HG03039 (cell line): ENCODE measurements around the gene ZRANB1.

ENCODE experiments used
- ATAC-seq: cut with Tn5 transposase; IDR thresholded peaks from one replicate; pipeline ENCODE4 v1.9.1; 2021; ENCODE audit warnings: mild to moderate bottlenecking, moderate library complexity; ENCODE audit not compliant: unreplicated experiment

ZRANB1 gene

DNA sequence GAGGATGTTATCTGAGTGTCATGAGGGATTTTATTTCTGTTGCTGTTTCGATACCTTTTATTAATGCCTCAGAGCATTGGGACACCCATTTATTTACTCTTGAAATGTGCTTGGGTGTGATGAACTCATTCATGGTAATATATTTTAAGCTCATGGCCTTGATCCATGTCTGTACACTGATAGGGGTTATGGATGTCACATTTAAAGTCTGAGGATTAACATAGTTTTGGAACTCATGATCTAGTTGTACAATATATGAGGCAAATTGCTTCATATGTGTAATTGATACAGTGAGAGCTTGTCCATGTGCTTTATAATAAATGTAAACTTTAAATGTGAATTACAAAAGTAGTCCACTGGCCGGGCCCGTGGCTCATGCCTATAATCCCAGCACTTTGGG, 23.0 kb upstream of the ZRANB1 start:
- no peak for ATAC-seq

DNA sequence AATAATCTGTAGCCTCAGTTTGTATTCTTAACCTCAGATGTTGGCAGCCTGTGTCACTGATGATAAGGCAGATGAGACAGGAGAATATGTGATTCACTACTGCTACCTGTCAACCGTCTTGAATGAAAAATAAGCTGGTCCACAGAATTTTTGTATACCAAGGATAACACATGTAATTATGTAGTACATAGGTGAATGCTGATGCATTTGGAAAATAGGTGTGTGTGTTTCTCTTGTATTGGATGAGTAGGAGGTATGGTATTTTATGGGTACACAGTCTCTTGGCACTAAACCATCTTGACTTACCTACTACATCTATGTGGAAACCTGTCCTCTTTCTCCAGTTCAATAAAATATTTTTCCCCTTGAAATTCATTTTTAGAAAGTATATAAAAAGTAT, 20.7 kb upstream of the ZRANB1 start:
- ATAC-seq, result no peak

DNA sequence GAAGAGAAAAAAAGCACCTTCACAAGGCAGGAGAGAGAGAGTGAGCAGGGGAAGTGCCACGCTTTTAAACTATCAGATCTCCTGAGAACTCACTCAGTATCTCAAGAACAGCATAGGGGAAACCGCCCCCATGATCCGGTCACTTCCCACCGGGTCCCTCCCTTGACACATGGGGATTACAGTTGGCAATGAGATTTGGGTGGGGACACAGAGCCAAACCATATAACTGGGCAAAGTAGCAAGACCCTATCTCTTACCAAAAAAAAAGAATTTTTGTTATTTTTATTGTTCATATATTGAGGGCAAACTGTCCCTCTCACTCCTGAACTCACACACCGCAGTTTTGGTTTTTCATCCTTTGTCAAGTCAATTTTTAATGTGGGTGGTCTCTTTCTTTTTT, 18.2 kb upstream of the ZRANB1 start:
- no peak for ATAC-seq

DNA sequence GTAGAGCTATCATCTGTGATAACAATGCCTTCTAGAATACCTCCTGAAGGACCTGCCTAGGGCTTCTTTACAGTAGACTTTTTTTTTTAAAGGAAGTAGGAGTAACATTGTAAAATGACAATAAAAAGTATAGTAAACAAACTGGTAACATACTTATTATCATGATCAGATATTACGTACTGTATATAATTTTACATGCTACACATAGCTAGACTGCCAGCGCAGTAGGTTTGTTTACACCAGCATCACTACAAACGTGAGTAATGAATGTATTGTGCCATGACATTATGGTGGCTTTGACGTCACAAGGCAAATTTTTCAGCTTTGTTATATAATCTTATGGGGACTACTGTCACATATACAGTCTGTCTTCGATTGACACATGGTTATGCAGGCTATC, 15.4 kb upstream of the ZRANB1 start:
- ATAC-seq, result no peak

DNA sequence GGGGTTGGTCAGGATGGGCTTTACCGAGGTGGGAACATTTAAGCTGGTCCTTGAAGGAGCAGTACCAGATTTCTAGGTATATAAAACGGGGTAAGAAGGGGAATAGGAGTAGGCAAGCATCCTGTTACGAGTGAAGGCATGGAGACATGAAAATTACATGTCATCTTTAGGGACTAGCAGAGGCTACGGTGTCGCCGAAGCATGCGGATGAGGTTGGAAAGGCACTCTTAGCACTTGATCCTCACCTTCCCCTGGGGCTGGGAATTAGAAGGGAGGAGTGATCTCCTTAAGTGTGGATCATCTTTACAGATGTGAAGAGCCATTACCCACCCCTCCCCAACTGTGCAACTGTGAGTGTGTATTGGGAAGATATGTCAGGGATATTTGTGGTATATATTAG, 13.8 kb upstream of the ZRANB1 start:
- no peak for ATAC-seq

DNA sequence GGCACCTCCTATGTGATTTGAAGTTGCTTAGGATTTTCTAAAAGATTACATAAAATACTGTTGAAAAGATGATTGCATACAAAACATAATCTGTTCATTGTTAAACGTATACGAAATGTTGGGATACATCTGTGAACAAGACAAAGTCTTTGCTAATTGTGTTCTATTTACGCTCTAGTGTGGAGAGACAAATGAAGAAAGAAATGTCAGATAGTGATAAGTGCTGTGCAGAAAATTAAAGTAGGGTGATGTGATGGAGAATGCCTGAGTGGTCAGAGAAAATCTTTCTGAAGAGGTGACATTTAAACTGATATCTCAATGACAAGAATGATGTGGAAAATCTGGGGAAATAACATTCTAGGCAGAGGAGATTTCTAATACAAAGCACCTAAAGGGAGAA, 13.4 kb upstream of the ZRANB1 start:
- ATAC-seq, result no peak

DNA sequence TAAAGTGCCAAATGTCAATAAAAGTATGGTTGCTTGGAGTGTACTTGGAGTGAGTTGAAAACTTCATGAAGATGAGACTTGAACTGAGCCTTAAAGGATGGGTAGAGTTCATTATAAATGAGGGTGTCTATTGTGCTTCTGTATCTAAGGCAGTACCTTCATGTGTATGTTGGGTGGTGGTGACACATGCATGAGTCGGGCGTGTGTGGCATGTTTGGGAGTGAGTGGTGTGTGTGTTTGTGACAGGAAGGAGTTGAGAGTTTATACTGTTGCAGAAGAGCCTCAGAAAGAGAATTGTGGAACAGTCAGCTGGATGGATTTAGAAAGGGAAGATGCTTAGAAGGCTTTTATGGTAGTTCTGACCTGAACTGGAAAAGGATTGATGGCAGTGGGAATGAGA, 6.0 kb upstream of the ZRANB1 start:
- ATAC-seq, result no peak

DNA sequence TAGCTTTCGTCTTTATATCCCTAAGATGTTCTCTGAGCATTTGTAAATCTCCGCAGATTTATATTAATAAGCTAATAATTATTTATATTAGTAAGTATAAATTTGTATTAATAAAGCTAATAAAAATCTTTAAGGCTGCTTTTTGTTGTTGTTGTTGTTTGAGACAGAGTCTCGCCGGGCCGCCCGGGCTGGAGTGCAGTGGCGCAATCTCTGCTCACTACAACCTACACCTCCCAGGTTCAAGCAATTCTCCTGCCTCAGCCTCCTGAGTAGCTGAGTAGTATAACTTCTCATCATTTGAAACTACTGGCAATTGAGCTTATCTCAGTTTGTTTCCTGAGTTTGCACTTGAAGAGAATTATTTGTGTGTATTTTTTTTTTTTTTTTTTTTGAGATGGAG, 5.1 kb upstream of the ZRANB1 start:
- no peak for ATAC-seq

DNA sequence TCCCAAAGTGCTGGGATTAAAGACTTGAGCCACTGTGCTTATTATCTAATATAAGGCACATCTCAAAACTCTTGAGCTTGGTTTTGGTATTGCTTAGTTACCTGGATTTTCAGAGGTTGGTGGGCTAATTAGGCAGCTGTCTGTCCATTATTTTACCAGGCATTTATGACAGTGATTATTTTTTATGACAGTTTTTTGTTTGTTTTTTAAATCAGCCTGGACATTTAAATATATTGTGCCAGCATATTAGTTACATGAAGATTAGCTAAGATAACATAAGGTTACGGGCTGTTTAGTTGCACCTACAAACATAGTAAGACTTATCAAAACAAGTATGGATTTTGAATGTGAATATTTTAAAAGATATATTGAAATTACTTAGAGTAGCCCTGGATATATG, 2.6 kb upstream of the ZRANB1 start:
- no peak for ATAC-seq

DNA sequence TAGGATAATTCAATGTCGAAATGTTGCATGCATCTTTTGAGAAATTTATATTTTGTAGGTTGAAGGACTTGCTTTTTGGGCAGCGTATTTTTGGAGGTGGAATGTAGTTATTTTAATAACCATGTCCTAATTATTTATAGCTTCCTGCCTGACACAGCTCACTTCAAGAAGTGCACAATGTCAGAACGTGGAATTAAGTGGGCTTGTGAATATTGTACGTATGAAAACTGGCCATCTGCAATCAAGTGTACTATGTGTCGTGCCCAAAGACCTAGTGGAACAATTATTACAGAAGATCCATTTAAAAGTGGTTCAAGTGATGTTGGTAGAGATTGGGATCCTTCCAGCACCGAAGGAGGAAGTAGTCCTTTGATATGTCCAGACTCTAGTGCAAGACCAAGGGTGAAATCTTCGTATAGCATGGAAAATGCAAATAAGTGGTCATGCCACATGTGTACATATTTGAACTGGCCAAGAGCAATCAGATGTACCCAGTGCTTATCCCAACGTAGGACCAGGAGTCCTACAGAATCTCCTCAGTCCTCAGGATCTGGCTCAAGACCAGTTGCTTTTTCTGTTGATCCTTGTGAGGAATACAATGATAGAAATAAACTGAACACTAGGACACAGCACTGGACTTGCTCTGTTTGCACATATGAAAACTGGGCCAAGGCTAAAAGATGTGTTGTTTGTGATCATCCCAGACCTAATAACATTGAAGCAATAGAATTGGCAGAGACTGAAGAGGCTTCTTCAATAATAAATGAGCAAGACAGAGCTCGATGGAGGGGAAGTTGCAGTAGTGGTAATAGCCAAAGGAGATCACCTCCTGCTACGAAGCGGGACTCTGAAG, 620 bp downstream of the ZRANB1 start:
- ATAC-seq, result no peak

DNA sequence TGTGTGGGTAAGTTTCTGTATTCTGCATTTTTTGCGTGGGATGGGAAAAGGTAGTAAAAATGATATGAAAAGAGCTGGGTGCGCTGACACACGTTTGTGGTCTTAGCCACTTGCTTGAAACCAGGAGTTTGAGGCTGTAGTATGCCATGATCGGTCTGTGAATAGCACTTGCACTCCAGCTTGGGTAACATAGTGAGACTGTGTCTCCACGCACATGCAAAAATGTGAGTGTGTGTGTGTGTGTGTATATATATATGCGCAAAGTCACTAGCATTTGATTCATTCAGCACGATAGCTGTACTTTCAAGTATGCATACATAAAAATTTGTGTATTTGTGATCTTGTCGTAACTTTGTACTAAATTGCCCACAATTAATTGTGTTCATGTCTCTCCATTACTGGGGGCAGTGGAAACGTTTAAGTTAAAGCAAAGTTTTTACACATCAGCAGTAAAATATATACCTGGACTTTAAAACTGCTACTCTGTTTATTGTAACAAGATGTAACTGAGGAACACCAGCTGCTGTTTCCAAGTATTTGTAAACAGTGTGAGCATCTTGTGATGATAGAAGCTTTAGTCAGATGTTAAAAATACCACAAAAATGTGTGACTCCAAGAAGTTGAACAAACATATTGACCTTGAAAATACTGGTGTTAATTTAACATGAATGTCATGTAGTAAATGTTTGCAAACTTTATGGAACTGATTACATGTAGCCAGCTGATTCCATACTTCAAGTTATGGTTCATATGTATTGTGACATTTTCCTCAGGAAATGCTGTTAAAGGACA, 1.6 kb downstream of the ZRANB1 start:
- no peak for ATAC-seq

DNA sequence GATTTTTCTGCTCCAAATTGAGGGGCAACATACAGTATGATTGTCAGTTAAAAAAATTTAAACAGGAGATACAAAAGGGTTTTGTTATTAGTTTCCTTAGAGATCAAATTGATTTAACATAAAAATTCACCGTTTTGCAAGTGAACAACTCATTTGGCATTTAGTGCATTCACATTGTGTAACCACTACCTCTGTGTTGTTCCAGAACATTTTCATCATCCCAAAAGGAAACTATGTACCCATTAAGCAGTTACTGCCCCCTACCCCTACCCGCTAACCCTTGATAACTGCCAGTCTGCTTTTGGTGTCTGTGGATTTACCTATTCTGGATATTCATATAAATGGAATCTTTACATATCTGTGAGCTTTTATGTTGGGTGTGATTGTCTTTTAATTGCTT, 3.1 kb downstream of the ZRANB1 start:
- no peak for ATAC-seq

DNA sequence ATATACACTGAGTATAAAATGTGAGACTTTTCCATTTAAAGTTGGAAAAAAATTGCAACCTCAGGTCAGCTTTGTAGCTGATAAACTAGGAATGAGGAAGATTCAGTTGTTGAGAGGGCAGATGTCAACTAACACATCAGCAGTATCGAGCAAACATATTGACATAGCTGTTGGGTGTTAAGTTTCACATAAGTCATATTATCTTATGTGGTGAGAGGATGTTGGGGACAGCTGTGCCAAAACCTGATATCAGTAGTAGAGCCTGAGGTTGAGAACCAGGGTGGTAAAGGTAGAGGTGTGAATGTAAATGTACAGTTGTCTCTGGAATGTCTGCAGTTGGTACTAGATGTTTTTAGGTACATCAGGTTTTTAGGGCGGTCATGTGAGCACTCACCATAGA, 5.0 kb downstream of the ZRANB1 start:
- ATAC-seq, result no peak

DNA sequence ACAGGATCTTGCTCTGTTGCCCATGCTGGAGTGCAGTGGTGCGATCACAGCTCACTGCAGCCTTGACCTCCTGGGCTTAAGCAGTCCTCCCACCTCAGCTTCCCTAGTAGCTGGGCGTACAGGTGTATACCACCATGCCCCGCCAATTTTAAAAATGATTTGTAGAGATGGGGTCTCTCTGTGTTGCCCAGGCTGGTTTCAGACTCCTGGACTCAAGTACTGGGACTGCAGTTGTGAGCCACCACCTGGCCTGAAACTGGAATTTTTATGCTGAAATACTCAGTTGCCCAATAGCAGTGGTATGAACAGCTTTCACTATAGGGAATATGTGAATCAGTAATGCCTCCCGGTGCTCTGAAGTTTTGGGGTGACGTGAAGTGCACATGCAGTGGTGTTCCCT, 7.6 kb downstream of the ZRANB1 start:
- no peak for ATAC-seq

DNA sequence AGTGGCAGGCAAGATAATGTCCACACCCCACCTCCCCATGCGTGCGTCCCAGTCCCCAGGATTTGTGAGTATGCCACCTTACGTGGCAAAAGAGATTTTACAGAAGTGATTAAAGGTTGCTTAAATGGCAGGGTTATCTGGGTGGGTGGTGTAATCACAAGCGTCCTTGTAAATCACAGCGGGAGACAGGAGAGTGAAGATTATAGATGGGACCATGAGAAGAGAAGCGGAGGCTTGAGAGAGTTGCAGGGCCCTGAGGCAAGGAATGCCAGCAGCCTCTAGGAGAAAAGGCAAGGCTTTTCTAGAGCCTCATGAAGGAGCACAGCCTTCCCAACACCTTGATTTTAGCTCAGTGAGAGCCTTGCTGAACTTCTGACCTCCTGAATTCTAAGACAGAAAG, 10.2 kb downstream of the ZRANB1 start:
- no peak for ATAC-seq

DNA sequence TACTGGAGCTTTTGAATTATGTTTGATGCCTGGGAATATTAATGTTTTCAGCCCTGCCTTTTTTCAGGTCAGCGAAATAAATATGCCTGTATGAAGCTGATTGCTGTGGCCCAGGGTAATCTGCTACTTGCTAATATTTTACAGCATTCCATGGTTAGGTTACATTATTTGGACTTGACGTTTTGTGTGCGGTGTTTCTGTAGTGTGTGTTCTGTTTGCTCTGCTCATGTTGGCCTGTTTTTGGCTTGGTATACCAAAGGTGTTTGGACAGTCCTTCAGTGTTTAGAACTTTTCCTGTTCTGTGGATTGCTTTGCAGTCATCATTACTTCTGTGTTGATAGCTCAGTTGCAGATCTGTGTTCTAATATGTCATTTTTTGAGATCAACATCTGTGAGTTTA, 11.5 kb downstream of the ZRANB1 start:
- ATAC-seq, result no peak

DNA sequence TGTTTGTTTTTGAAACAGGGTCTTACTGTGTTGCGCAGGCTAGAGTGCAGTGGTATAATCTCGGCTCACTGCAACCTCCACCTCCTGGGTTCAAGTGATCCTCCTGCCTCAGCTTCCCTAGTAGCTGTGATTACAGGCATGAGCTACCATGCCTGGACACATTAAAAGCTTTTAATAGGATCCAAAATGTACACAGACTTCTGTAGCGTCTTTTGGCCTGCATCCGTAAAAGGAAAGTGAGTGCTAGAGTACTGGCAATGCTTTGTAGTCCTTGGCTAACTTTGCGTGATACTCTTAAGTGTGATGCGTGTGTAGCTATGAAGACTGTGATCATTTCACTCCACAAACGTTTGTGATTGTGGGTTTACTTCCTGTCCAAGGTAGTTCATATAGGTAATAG, 13.3 kb downstream of the ZRANB1 start:
- no peak for ATAC-seq

DNA sequence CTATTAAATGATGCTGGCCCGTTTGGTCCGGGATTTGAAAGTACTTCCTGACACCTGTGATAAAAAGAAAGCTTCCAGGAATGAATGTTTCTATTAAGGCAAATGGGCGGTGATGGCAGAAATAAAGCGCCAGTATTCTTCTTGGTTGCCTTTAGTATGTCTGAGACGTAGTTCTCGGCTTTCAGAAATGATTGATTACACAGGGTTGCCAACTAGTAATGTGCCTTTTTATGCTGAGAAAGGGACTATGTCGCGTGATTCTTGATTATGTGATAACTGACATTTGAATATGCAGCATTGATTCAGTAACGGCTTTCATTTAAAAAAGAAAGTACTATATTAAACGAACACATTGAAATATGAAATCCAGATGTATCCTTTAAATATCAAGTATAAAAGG, 13.9 kb downstream of the ZRANB1 start:
- ATAC-seq, result no peak

DNA sequence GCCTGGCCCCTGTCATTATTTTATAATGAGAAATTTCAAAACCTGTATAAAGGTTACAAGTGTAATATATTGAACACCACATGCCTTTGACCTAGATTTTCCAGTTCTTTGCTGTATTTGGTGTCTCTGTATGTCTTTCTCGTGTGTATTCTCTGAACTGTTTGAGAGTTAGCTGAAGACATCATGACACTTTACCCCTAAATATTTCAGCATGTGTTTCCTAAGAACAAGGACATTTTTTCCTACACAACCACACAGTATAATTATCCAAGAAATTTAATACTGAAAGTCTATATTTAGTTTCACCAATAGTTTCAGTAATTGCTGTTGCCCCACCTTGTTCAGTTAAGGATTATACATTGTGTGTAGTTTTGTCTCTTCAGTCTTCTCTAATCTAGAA, 14.8 kb downstream of the ZRANB1 start:
- no peak for ATAC-seq

DNA sequence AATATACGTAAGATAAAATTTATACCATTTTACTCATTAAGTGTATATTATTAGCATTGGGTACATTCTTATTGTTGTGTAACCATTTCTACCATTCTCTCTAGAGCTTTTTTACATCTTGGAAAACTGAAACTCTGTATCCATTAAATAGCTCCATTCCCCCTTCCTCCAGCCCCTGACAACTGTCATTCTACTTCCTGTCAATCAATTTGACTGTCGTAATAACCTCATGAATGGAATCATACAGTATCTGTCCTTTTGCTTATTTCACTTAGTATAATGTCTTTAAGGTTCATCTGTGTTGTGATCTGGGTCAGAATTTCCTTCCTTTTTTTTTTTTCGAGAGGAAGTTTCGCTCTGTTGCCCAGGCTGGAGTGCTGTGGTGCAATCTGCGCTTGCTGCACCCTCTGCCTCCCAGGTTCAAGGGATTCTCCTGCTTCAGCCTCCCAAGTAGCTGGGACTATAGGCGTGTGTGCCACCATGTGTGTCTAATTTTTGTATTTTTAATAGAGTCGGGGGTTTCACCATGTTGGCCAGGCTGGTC, 15.6 kb downstream of the ZRANB1 start:
- ATAC-seq, result no peak

DNA sequence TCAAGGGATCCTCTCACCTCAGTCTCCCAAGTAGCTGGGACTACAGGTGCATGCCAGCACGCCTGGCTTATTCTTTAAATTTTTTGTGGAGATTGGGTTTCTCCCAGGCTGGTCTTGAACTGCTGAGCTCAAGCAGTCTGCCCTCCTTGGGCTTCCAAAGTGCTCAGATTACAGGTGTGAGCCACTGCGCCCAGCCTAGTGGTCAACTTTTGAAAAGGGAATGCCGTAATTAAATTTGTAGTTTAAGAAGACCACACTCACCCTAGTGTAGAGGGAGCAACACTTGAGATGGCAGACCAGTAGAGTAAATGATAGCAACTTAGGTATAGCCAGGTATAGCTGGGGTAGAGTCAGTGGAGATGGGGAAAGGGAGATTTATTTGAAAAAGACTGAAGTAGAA, 17.6 kb downstream of the ZRANB1 start:
- ATAC-seq, result no peak

DNA sequence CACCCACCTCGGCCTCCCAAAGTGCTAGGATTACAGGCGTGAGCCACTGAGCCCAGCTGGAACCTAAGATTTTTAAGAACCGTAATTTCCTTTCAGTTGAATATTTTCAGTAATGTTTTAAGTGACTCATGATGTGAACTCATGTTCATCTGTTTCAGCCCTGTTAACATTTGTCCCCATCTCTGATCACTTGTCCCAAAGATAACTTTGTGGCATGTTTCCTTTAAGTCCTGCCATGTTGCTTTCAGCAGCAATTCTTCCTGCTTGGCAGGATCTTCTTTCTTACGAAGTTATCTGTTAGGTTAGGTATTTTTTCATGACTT, 19.3 kb downstream of the ZRANB1 start:
- no peak for ATAC-seq
